Neural progenitor cell (in vitro differentiated cells): Measurements from ENCODE around the gene TRAF4. TPM values are rescaled to one million over a fixed set of nuclear protein-coding genes. Genes with fewer than 3 reads are reported as not detected.
A peak's percentile ranks its signal among the peaks of the same experiment; 100 is the strongest.
"Not testable (repeated sequence)": the region's sequence is repeated elsewhere in the genome, so short reads cannot be mapped to it uniquely, and the experiment has no call there.

ENCODE experiments used
- DNase-seq: peaks from one replicate; pipeline ENCODE4 v3.0.0-alpha.2; 2016; ENCODE audit warnings: low spot score
- H2AFZ ChIP-seq: fragments of 200-600 bp; sonication (generic); replicated peaks from 2 replicates; pipeline ENCODE4 v1.6.1; 2016; ENCODE audit warnings: antibody characterized with exemption
- H3F3A ChIP-seq: fragments of 200-600 bp; sonication (generic); 2 replicates; pipeline ENCODE4 v1.6.1; 2016; ENCODE audit warnings: antibody characterized with exemption, low read depth
- H3K27ac ChIP-seq: fragments of 200-600 bp; sonication (generic); 2 replicates; pipeline ENCODE4 v1.5.1; 2016; ENCODE audit warnings: mild to moderate bottlenecking
- H3K27me3 ChIP-seq: fragments of 200-600 bp; sonication (generic); 2 replicates; pipeline ENCODE4 v1.6.1; 2016; ENCODE audit warnings: mild to moderate bottlenecking, moderate library complexity
- H3K36me3 ChIP-seq: fragments of 200-600 bp; sonication (generic); 2 replicates; pipeline ENCODE4 v1.5.1; 2016
- H3K4me1 ChIP-seq: fragments of 200-600 bp; sonication (generic); 2 replicates; pipeline ENCODE4 v1.6.1; 2016; ENCODE audit warnings: mixed run types
- H3K4me2 ChIP-seq: fragments of 200-600 bp; sonication (generic); 2 replicates; pipeline ENCODE4 v1.6.1; 2016
- H3K4me3 ChIP-seq: fragments of 200-600 bp; sonication (generic); 2 replicates; pipeline ENCODE4 v1.5.1; 2016
- H3K79me2 ChIP-seq: fragments of 200-600 bp; sonication (generic); 2 replicates; pipeline ENCODE4 v1.6.1; 2016; ENCODE audit warnings: low read depth
- H3K9ac ChIP-seq: fragments of 200-600 bp; sonication (generic); 2 replicates; pipeline ENCODE4 v1.6.1; 2016
- H3K9me3 ChIP-seq: fragments of 200-600 bp; sonication (generic); 2 replicates; pipeline ENCODE4 v1.5.1; 2016; ENCODE audit warnings: low read depth
- H4K20me1 ChIP-seq: fragments of 200-600 bp; sonication (generic); 2 replicates; pipeline ENCODE4 v1.6.1; 2016; ENCODE audit warnings: low read depth
- H3K27ac Mint-ChIP-seq: 3 replicates; pipeline ENCODE4 v1.8.0; 2021; ENCODE audit warnings: mixed read lengths
- H3K27me3 Mint-ChIP-seq: 2 replicates; pipeline ENCODE4 v1.8.0; 2022; ENCODE audit warnings: low read depth, mild to moderate bottlenecking, inconsistent platforms, moderate library complexity, mixed read lengths; ENCODE audit not compliant: insufficient read depth
- H3K36me3 Mint-ChIP-seq: 3 replicates; pipeline ENCODE4 v1.8.0; 2021; ENCODE audit warnings: mixed read lengths
- H3K4me1 Mint-ChIP-seq: 3 replicates; pipeline ENCODE4 v1.8.0; 2021; ENCODE audit warnings: mixed read lengths
- H3K4me3 Mint-ChIP-seq: 3 replicates; pipeline ENCODE4 v1.8.0; 2021; ENCODE audit warnings: mild to moderate bottlenecking, moderate library complexity, mixed read lengths
- H3K9me3 Mint-ChIP-seq: 3 replicates; pipeline ENCODE4 v1.8.0; 2020; ENCODE audit warnings: mixed read lengths
- EZH2 ChIP-seq: fragments of 200-600 bp; sonication (generic); IDR thresholded peaks from 2 replicates; pipeline ENCODE4 v1.6.1; 2017; ENCODE audit warnings: antibody characterized with exemption, mild to moderate bottlenecking, moderate library complexity
- EZH2phosphoT487 ChIP-seq: fragments of 200-600 bp; sonication (generic); IDR thresholded peaks from 2 replicates; pipeline ENCODE4 v1.6.1; 2017; ENCODE audit warnings: antibody characterized with exemption
- total RNA-seq: library from RNA; depleted of rRNA; stranded (reverse); fragments of >200 nt; gene quantifications from 2 replicates; pipeline ENCODE4 v1.2.3, GENCODE V29; 2015; ENCODE audit warnings: low replicate concordance
- TF ChIP-seq, protein P1 (sequence below): fragments of 200-600 bp; sonication (generic); IDR thresholded peaks from 2 replicates; pipeline ENCODE4 v1.5.1; 2017; ENCODE audit warnings: antibody characterized with exemption, mild to moderate bottlenecking

The TRAF4 gene
- total RNA-seq, 1 donor from 2014 or later, result 32.2 TPM

DNA sequence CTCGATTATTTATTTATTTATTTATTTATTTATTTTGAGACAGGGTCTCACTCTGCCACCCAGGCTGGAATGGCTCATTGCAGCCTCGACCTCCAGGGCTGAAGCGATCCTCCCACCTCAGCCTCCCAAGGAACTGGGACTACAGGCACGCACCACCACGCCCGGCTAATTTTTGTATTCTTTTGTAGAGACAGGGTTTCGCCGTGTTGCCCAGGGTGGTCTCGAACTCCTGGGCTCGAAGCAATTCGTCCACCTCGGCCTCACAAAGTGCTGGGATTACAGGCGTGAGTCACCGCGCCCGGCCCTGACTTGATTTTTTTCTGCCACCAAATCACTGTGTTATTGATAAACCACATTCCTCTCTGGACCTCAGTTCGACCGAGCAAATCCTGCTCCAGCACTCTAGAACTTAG lies 24.8 kb upstream of the TRAF4 start:
- peaks cover 62% of the 10 kb centered on the region for H3F3A ChIP-seq
- H2AFZ ChIP-seq, result no peak overlapping the region
- peak overlapping the region; percentile 99 for H3K4me2 ChIP-seq
- peak overlapping the region; percentile 97 for H3K4me3 Mint-ChIP-seq
- peak overlapping the region; percentile 54 for H3K27ac ChIP-seq
- peak overlapping the region; percentile 88 for H3K4me3 ChIP-seq
- peaks cover 41% of the 10 kb centered on the region for H4K20me1 ChIP-seq
- no peaks in the 10 kb centered on the region for H3K9me3 Mint-ChIP-seq
- H3K27ac Mint-ChIP-seq, result peak overlapping the region; percentile 97
- H3K9ac ChIP-seq, result no peak overlapping the region
- peaks cover 59% of the 10 kb centered on the region for H3K4me1 Mint-ChIP-seq
- H3K36me3 ChIP-seq, result peaks cover 7% of the 10 kb centered on the region
- H3K27me3 ChIP-seq, result no peaks in the 10 kb centered on the region
- peaks cover 63% of the 10 kb centered on the region for H3K79me2 ChIP-seq
- TF ChIP-seq, protein P1, sequence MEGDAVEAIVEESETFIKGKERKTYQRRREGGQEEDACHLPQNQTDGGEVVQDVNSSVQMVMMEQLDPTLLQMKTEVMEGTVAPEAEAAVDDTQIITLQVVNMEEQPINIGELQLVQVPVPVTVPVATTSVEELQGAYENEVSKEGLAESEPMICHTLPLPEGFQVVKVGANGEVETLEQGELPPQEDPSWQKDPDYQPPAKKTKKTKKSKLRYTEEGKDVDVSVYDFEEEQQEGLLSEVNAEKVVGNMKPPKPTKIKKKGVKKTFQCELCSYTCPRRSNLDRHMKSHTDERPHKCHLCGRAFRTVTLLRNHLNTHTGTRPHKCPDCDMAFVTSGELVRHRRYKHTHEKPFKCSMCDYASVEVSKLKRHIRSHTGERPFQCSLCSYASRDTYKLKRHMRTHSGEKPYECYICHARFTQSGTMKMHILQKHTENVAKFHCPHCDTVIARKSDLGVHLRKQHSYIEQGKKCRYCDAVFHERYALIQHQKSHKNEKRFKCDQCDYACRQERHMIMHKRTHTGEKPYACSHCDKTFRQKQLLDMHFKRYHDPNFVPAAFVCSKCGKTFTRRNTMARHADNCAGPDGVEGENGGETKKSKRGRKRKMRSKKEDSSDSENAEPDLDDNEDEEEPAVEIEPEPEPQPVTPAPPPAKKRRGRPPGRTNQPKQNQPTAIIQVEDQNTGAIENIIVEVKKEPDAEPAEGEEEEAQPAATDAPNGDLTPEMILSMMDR, result no peak
- TF ChIP-seq EZH2 (no peak), EZH2phosphoT487 (no peak)
- H3K4me1 ChIP-seq, result peaks cover 38% of the 10 kb centered on the region
- no peaks in the 10 kb centered on the region for H3K9me3 ChIP-seq
- peaks cover 43% of the 10 kb centered on the region for H3K36me3 Mint-ChIP-seq
- H3K27me3 Mint-ChIP-seq, result peaks cover 6% of the 10 kb centered on the region
- DNase-seq, result no peak

DNA sequence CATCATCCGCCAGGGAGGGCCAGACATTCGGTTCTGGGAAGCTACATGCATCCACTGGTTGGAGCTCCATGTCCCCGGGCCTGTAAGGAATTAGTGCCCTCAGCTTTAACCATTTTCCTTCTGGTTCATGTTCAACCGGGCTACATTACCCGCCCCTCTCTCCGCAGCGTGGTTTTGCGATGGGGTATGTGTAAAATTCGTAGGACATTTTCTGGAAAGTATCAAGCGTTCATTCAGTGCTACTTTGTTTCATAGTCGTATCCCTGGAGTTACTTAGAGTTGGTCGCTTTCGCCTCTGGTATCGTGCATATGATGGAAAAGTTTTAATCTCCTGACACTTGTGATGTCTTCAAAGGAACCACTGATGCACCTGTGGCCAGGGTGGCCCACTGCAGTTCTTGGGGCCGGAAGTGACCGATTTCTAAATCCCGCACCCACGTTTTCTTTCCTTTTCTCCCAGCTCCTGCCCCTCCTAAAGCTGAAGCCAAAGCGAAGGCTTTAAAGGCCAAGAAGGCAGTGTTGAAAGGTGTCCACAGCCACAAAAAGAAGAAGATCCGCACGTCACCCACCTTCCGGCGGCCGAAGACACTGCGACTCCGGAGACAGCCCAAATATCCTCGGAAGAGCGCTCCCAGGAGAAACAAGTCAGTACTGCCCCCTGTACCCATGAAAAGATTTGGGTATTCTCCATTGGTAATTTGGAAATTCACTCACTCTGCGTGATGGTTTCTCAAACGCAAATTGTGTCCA lies 23.4 kb upstream of the TRAF4 start:
- peaks cover 46% of the 10 kb centered on the region for H3K4me1 ChIP-seq
- Mint-ChIP-seq H3K27ac (peak overlapping the region; percentile 97), H3K36me3 (peaks cover 30% of the 10 kb centered on the region), H3K27me3 (peaks cover 6% of the 10 kb centered on the region), H3K9me3 (no peaks in the 10 kb centered on the region), H3K4me3 (peak overlapping the region; percentile 97), H3K4me1 (peaks cover 68% of the 10 kb centered on the region)
- TF ChIP-seq EZH2 (no peak), EZH2phosphoT487 (no peak)
- TF ChIP-seq, protein P1, result peak; percentile 41
- H3K27me3 ChIP-seq, result no peaks in the 10 kb centered on the region
- H3K4me2 ChIP-seq, result peak overlapping the region; percentile 99
- H3K9ac ChIP-seq, result peak overlapping the region; percentile 87
- H3K36me3 ChIP-seq, result peaks cover 7% of the 10 kb centered on the region
- peak overlapping the region; percentile 88 for H3K4me3 ChIP-seq
- DNase-seq, result no peak
- peaks cover 71% of the 10 kb centered on the region for H3K79me2 ChIP-seq
- peak overlapping the region; percentile 19 for H3K27ac ChIP-seq
- peak overlapping the region; percentile 28 for H2AFZ ChIP-seq
- peaks cover 74% of the 10 kb centered on the region for H3F3A ChIP-seq
- peaks cover 55% of the 10 kb centered on the region for H4K20me1 ChIP-seq
- H3K9me3 ChIP-seq, result no peaks in the 10 kb centered on the region

DNA sequence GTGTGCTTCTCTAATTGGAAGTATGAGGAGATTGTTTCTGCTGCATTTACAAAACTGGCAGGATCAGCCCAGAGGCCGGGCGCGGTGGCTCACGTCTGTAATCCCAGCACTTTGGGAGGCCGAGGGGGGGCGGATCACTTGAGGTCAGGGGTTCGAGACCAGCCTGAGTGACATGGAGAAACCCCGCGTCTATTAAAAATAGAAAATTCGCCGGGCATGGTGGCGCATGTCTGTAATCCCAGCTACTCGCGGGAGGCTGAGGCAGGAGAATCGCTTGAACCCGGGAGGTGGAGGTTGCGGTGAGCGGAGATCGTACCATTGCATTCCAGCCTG lies 22.8 kb upstream of the TRAF4 start:
- H3K27me3 ChIP-seq, H3K27ac Mint-ChIP-seq, H3K27me3 Mint-ChIP-seq, H3K9me3 Mint-ChIP-seq, H3K27ac ChIP-seq, H3K36me3 ChIP-seq, DNase-seq, H2AFZ ChIP-seq, H3K9me3 ChIP-seq: not testable (repeated sequence)
- peak overlapping the region; percentile 88 for H3K4me3 ChIP-seq
- H3K4me2 ChIP-seq, result peak overlapping the region; percentile 99
- peaks cover 26% of the 10 kb centered on the region for H3K36me3 Mint-ChIP-seq
- peak overlapping the region; percentile 97 for H3K4me3 Mint-ChIP-seq
- H3K4me1 Mint-ChIP-seq, result peaks cover 66% of the 10 kb centered on the region
- peaks cover 80% of the 10 kb centered on the region for H3F3A ChIP-seq
- H3K4me1 ChIP-seq, result peaks cover 49% of the 10 kb centered on the region
- peak overlapping the region; percentile 87 for H3K9ac ChIP-seq
- peaks cover 58% of the 10 kb centered on the region for H4K20me1 ChIP-seq
- peaks cover 66% of the 10 kb centered on the region for H3K79me2 ChIP-seq
